Measurements from ENCODE around the gene CDH5. TPM values are rescaled to one million over a fixed set of nuclear protein-coding genes. Genes with fewer than 3 reads are reported as not detected.

Gene CDH5
- total and polyA plus RNA-seq, 2 donors (not counting 3 experiments of a cell fraction or from before 2014, with no cell fraction given) = 765 to 815 TPM

DNA sequence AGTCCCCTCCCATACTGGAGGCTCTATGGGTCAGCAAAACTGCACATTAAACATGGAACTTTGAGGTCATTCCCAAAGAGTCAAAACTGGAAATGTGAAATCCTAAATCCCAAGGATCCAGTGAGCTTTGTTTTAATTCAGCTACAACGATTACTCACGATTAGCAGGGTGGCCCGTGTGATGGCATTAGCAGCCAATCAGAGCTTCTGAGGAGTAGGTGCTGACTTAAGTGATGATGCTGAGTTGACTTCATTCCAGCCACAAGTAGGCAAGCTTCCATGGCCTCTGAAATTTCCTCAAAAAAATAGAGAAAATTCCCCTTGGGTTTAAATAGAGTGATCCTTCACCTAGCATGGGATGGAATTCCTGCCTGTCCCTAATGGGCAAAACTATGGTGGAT lies 32.5 kb downstream of the CDH5 start:
- Histone ChIP-seq H3K4me2 (ENCODE audit: insufficient read depth, low read length) (no peak overlapping the region), H3K79me2 (ENCODE audit: control insufficient read depth, insufficient read depth, low read length) (peaks cover 22% of the 10 kb centered on the region), H3K27me3 (ENCODE audit: control insufficient read depth in 2 of 2, insufficient read depth in 2 of 2, low read length in 2 of 2) (no peaks in the 10 kb centered on the region), H3K9me1 (replicated peaks; ENCODE audit: control insufficient read depth, extremely low read depth, insufficient read depth, low read length) (no peaks in the 10 kb centered on the region), H3K36me3 (ENCODE audit: control insufficient read depth in 2 of 2, extremely low read depth in 1 of 2, insufficient read depth in 2 of 2, low read length in 2 of 2) (peaks cover 59 to 62% of the 10 kb centered on the region in 2 experiments), H2AFZ (ENCODE audit: low read depth, low read length) (no peak overlapping the region), H3K27ac (ENCODE audit: insufficient read depth, low read depth, low read length) (no peak overlapping the region), H3K4me1 (ENCODE audit: control insufficient read depth, extremely low read depth, insufficient read depth, low read length) (no peaks in the 10 kb centered on the region), H3K9ac (replicated peaks; ENCODE audit: extremely low read depth, insufficient read depth, low read length) (no peak overlapping the region), H4K20me1 (replicated peaks; ENCODE audit: control insufficient read depth, extremely low read depth, insufficient read depth, low read length) (no peaks in the 10 kb centered on the region), H3K9me3 (replicated peaks; ENCODE audit: control insufficient read depth, insufficient read depth, low read length) (no peaks in the 10 kb centered on the region), H3K4me3 (replicated peaks in 1 of 3; ENCODE audit: insufficient read depth in 1 of 3, low read depth in 1 of 3, low read length in 3 of 3) (no peak overlapping the region)
- TF ChIP-seq, protein P1, sequence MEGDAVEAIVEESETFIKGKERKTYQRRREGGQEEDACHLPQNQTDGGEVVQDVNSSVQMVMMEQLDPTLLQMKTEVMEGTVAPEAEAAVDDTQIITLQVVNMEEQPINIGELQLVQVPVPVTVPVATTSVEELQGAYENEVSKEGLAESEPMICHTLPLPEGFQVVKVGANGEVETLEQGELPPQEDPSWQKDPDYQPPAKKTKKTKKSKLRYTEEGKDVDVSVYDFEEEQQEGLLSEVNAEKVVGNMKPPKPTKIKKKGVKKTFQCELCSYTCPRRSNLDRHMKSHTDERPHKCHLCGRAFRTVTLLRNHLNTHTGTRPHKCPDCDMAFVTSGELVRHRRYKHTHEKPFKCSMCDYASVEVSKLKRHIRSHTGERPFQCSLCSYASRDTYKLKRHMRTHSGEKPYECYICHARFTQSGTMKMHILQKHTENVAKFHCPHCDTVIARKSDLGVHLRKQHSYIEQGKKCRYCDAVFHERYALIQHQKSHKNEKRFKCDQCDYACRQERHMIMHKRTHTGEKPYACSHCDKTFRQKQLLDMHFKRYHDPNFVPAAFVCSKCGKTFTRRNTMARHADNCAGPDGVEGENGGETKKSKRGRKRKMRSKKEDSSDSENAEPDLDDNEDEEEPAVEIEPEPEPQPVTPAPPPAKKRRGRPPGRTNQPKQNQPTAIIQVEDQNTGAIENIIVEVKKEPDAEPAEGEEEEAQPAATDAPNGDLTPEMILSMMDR (IDR thresholded peaks at IDR 0.05; ENCODE audit: extremely low read depth in 1 of 2, insufficient read depth in 1 of 2, low read depth in 1 of 2, low read length in 2 of 2) = no peak
- TF ChIP-seq POLR2AphosphoS5 (IDR thresholded peaks at IDR 0.05; ENCODE audit: insufficient read depth, low read depth, low read length) = peak; percentile 2
- dilution Hi-C loops (cut with MboI; ENCODE audit: extremely low pct_ligation_motif_present, low sequenced_read_pairs) = no loop called here
- FAIRE-seq (peak; percentile 42), DNase-seq (ENCODE audit: low read depth, low spot score) (no peak)
- no TSS peak for BruUV-seq (replicated peaks)
- intact Hi-C loops (cut with micrococcal nuclease) = no loop called here
- POLR2A ChIA-PET = no interaction called here
- CTCF ChIA-PET = interaction anchor here (1.0 to 1.7 kb wide), 3 partner anchors 9 to 42 kb away, joined by 3 to 4 read pairs (median 4); no protein-coding TSS in a partner anchor

DNA sequence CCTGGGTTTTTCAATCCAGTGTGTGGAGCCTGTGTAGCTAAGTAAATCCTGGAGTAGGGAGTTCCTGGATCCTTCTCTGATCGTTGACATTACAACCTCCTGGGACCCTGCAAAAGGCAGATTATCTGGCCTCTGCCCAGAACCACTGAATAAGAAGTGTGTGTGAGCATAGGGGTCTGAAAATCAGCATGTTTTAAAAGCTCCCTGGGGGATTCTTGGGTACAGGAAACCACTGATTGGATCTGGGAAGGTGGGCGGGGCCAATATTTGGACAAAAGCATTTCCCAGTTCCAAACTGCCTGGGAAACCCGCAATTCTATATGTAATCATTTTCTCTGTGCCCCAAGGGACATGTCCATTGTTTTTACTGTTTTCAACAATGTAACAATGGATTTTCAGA lies 33.4 kb downstream of the CDH5 start:
- TF ChIP-seq MYC (IDR thresholded peaks at IDR 0.05; ENCODE audit: low read depth, low read length) = no peak
- TF ChIP-seq POLR2A (IDR thresholded peaks at IDR 0.05; ENCODE audit: low read depth, low read length) = no peak
- TF ChIP-seq JUN (IDR thresholded peaks at IDR 0.05; ENCODE audit: borderline replicate concordance, insufficient read depth, insufficient read length, low read depth) = no peak
- TF ChIP-seq FOS (IDR thresholded peaks at IDR 0.05; ENCODE audit: borderline replicate concordance, insufficient read depth, low read length) = no peak
- TF ChIP-seq, protein P2, sequence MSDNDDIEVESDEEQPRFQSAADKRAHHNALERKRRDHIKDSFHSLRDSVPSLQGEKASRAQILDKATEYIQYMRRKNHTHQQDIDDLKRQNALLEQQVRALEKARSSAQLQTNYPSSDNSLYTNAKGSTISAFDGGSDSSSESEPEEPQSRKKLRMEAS (IDR thresholded peaks at IDR 0.05; ENCODE audit: insufficient read depth, insufficient read length) = no peak
- TF ChIP-seq GATA2 (IDR thresholded peaks at IDR 0.05; ENCODE audit: insufficient read depth, insufficient read length, low read depth, low read length) = no peak
- no peak for TF ChIP-seq EZH2 (IDR thresholded peaks at IDR 0.05; ENCODE audit: borderline replicate concordance, low read depth, low read length, severe bottlenecking)
- TF ChIP-seq POLR2AphosphoS5 (IDR thresholded peaks at IDR 0.05; ENCODE audit: insufficient read depth, low read depth, low read length) = no peak
- TF ChIP-seq, protein P1 (IDR thresholded peaks at IDR 0.05; ENCODE audit: extremely low read depth in 1 of 2, insufficient read depth in 1 of 2, low read depth in 1 of 2, low read length in 2 of 2) = no peak
- intact Hi-C loops (cut with micrococcal nuclease) (no loop called here), dilution Hi-C loops (cut with MboI; ENCODE audit: extremely low pct_ligation_motif_present, low sequenced_read_pairs) (no loop called here)
- ChIA-PET CTCF (interaction anchor here (1.0 to 1.7 kb wide), 3 partner anchors 9 to 43 kb away, joined by 3 to 4 read pairs (median 4); no protein-coding TSS in a partner anchor), POLR2A (no interaction called here)
- FAIRE-seq (peak; percentile 26), DNase-seq (ENCODE audit: low read depth, low spot score) (no peak)
- H3K79me2 ChIP-seq (ENCODE audit: control insufficient read depth, insufficient read depth, low read length) = peaks cover 21% of the 10 kb centered on the region
- no peak overlapping the region for H3K4me2 ChIP-seq (ENCODE audit: insufficient read depth, low read length)
- H3K9me1 ChIP-seq (replicated peaks; ENCODE audit: control insufficient read depth, extremely low read depth, insufficient read depth, low read length) = no peaks in the 10 kb centered on the region
- H3K36me3 ChIP-seq (ENCODE audit: control insufficient read depth in 2 of 2, extremely low read depth in 1 of 2, insufficient read depth in 2 of 2, low read length in 2 of 2) = peaks cover 64 to 67% of the 10 kb centered on the region in 2 experiments
- no peaks in the 10 kb centered on the region for H4K20me1 ChIP-seq (replicated peaks; ENCODE audit: control insufficient read depth, extremely low read depth, insufficient read depth, low read length)
- BruUV-seq (replicated peaks) = no TSS peak
- no peaks in the 10 kb centered on the region for H3K27me3 ChIP-seq (ENCODE audit: control insufficient read depth in 2 of 2, insufficient read depth in 2 of 2, low read length in 2 of 2)
- no peak overlapping the region for H3K4me3 ChIP-seq (replicated peaks in 1 of 3; ENCODE audit: insufficient read depth in 1 of 3, low read depth in 1 of 3, low read length in 3 of 3)
- H3K9ac ChIP-seq (replicated peaks; ENCODE audit: extremely low read depth, insufficient read depth, low read length) = no peak overlapping the region
- no peak overlapping the region for H2AFZ ChIP-seq (ENCODE audit: low read depth, low read length)
- no peaks in the 10 kb centered on the region for H3K4me1 ChIP-seq (ENCODE audit: control insufficient read depth, extremely low read depth, insufficient read depth, low read length)
- H3K27ac ChIP-seq (ENCODE audit: insufficient read depth, low read depth, low read length) = no peak overlapping the region
- H3K9me3 ChIP-seq (replicated peaks; ENCODE audit: control insufficient read depth, insufficient read depth, low read length) = no peaks in the 10 kb centered on the region

Data from endothelial cell of umbilical vein (primary cell).